ENCODE results near the gene IGDCC3.

IGDCC3 gene

GRCh38 chr15:65334586-65335231 lies 43.1 kb downstream of the IGDCC3 start:
- Histone ChIP-seq H3K79me2 (ENCODE audit: insufficient read depth, low read length) (no peaks in the 10 kb centered on the region), H3K9ac (ENCODE audit: low read depth, low read length) (no peak overlapping the region)
- DNase-seq, result no peak

GRCh38 chr15:65333856-65334255 lies 43.9 kb downstream of the IGDCC3 start:
- no peak for DNase-seq
- Histone ChIP-seq H3K4me2 (ENCODE audit: insufficient read depth, low read length) (no peak overlapping the region), H3K4me1 (ENCODE audit: insufficient read depth, low read length) (no peaks in the 10 kb centered on the region), H3K4me3 (ENCODE audit: low read depth in 1 of 2, low read length in 2 of 2) (no peak overlapping the region), H2AFZ (ENCODE audit: low read depth, low read length) (no peak overlapping the region), H4K20me1 (ENCODE audit: insufficient read depth, low read length) (no peaks in the 10 kb centered on the region; the same call in 1 of the 2 replicates), H3K79me2 (ENCODE audit: insufficient read depth, low read length) (no peaks in the 10 kb centered on the region), H3K36me3 (ENCODE audit: insufficient read depth, low read length) (no peaks in the 10 kb centered on the region), H3K27me3 (ENCODE audit: insufficient read depth, low read length, poor library complexity) (no peaks in the 10 kb centered on the region), H3K27ac (ENCODE audit: low read length) (no peak overlapping the region), H3K9ac (ENCODE audit: low read depth, low read length) (no peak overlapping the region), H3K9me3 (ENCODE audit: insufficient read depth, low read length, severe bottlenecking) (no peaks in the 10 kb centered on the region)
- ATAC-seq (ENCODE audit: insufficient read depth, low read depth), result no peak
- TF ChIP-seq CTCF (IDR thresholded peaks at IDR 0.05; ENCODE audit: borderline replicate concordance, extremely low read depth, low read length, poor library complexity, severe bottlenecking) (no peak), EZH2 (IDR thresholded peaks at IDR 0.05; ENCODE audit: borderline replicate concordance, low read depth, low read length, severe bottlenecking) (no peak)

More at GRCh38 chr15:65334586-65335231, 43.1 kb downstream of the IGDCC3 start:
- Histone ChIP-seq H3K4me3 (ENCODE audit: low read depth in 1 of 2, low read length in 2 of 2) (no peak overlapping the region), H3K4me1 (ENCODE audit: insufficient read depth, low read length) (no peaks in the 10 kb centered on the region), H3K9me3 (ENCODE audit: insufficient read depth, low read length, severe bottlenecking) (no peaks in the 10 kb centered on the region), H3K4me2 (ENCODE audit: insufficient read depth, low read length) (no peak overlapping the region), H4K20me1 (ENCODE audit: insufficient read depth, low read length) (no peaks in the 10 kb centered on the region; the same call in 1 of the 2 replicates), H3K27me3 (ENCODE audit: insufficient read depth, low read length, poor library complexity) (peaks cover 2% of the 10 kb centered on the region), H3K36me3 (ENCODE audit: insufficient read depth, low read length) (no peaks in the 10 kb centered on the region), H3K27ac (ENCODE audit: low read length) (no peak overlapping the region), H2AFZ (ENCODE audit: low read depth, low read length) (no peak overlapping the region)
- no peak for ATAC-seq (ENCODE audit: insufficient read depth, low read depth)
- TF ChIP-seq EZH2 (IDR thresholded peaks at IDR 0.05; ENCODE audit: borderline replicate concordance, low read depth, low read length, severe bottlenecking) (no peak), CTCF (IDR thresholded peaks at IDR 0.05; ENCODE audit: borderline replicate concordance, extremely low read depth, low read length, poor library complexity, severe bottlenecking) (no peak)

GRCh38 chr15:65333148-65333820 lies 44.5 kb downstream of the IGDCC3 start:
- Histone ChIP-seq H3K27ac (ENCODE audit: low read length) (no peak overlapping the region), H4K20me1 (ENCODE audit: insufficient read depth, low read length) (no peaks in the 10 kb centered on the region; the same call in 1 of the 2 replicates), H3K27me3 (ENCODE audit: insufficient read depth, low read length, poor library complexity) (no peaks in the 10 kb centered on the region), H3K36me3 (ENCODE audit: insufficient read depth, low read length) (no peaks in the 10 kb centered on the region), H2AFZ (ENCODE audit: low read depth, low read length) (no peak overlapping the region), H3K79me2 (ENCODE audit: insufficient read depth, low read length) (no peaks in the 10 kb centered on the region), H3K9me3 (ENCODE audit: insufficient read depth, low read length, severe bottlenecking) (no peaks in the 10 kb centered on the region), H3K4me2 (ENCODE audit: insufficient read depth, low read length) (no peak overlapping the region), H3K9ac (ENCODE audit: low read depth, low read length) (no peak overlapping the region), H3K4me1 (ENCODE audit: insufficient read depth, low read length) (no peaks in the 10 kb centered on the region), H3K4me3 (ENCODE audit: low read depth in 1 of 2, low read length in 2 of 2) (no peak overlapping the region)
- ATAC-seq (ENCODE audit: insufficient read depth, low read depth) (no peak), DNase-seq (no peak)
- TF ChIP-seq EZH2 (IDR thresholded peaks at IDR 0.05; ENCODE audit: borderline replicate concordance, low read depth, low read length, severe bottlenecking) (no peak), CTCF (IDR thresholded peaks at IDR 0.05; ENCODE audit: borderline replicate concordance, extremely low read depth, low read length, poor library complexity, severe bottlenecking) (no peak)
